ENCODE results near the gene HIVEP3. TPM values are rescaled to one million over a fixed set of nuclear protein-coding genes. Genes with fewer than 3 reads are reported as not detected.

The HIVEP3 gene
- total and polyA plus RNA-seq, 2 of the 13 experiments (the other 11 are each of a cell fraction or from before 2014, with no cell fraction given) = 0.05 TPM; not detected in 1

- FAIRE-seq = no peak
- TF ChIP-seq ZSCAN12 (CRISPR knock-in tag; IDR thresholded peaks at IDR 0.05) (no peak), ASH2L (IDR thresholded peaks at IDR 0.05; ENCODE audit: insufficient read length, low read depth, low read length) (no peak), UBTF (CRISPR knock-in tag; IDR thresholded peaks at IDR 0.05) (no peak), ZNF768 (CRISPR knock-in tag; IDR thresholded peaks at IDR 0.05) (no peak), AKNA (CRISPR knock-in tag; IDR thresholded peaks at IDR 0.05; ENCODE audit: borderline replicate concordance) (no peak), HNRNPL (IDR thresholded peaks at IDR 0.05; ENCODE audit: low read depth, low read length) (no peak), FOXA1 (IDR thresholded peaks at IDR 0.05) (no peak), FOXA1 (CRISPR knock-in tag; IDR thresholded peaks at IDR 0.05) (no peak), SCMH1 (CRISPR knock-in tag; IDR thresholded peaks at IDR 0.05; ENCODE audit: borderline replicate concordance) (no peak), ZBTB38 (CRISPR knock-in tag; IDR thresholded peaks at IDR 0.05) (no peak), EEA1 (CRISPR knock-in tag; IDR thresholded peaks at IDR 0.05; ENCODE audit: borderline replicate concordance) (no peak), ZNF337 (CRISPR knock-in tag; IDR thresholded peaks at IDR 0.05; ENCODE audit: borderline replicate concordance, low read depth) (no peak)
- POLR2A ChIA-PET = no interaction called here
These were observed 173.7 kb downstream of the HIVEP3 start for GRCh38 chr1:41745022-41745421.

More at GRCh38 chr1:41745022-41745421, 173.7 kb downstream of the HIVEP3 start:
- H3K9ac ChIP-seq (ENCODE audit: insufficient read depth, low read depth, low read length) = no peak overlapping the region
- no peak overlapping the region for H3K4me3 ChIP-seq (replicated peaks in 1 of 3; ENCODE audit: insufficient read depth in 1 of 3, low read depth in 2 of 3, low read length in 3 of 3)
- no peak for ATAC-seq
- DNase-seq (ENCODE audit: low spot score) = no peak
- 0% methylated on average over 2 of the region's 2 CpGs for WGBS (ENCODE audit: low lambda C conversion rate)
- H3K79me2 ChIP-seq (ENCODE audit: insufficient read depth, low read length) = no peaks in the 10 kb centered on the region
- BruUV-seq (replicated peaks) = no TSS peak
- H3K4me2 ChIP-seq (ENCODE audit: low read depth, low read length) = no peak overlapping the region
- intact Hi-C loops (cut with micrococcal nuclease; ENCODE audit: unreplicated experiment) (no loop called here), in situ Hi-C loops (cut with HindIII; ENCODE audit: extremely low pct_ligation_motif_present, low pct_unique_long_range_greater_than_20kb) (no loop called here)
- no peak overlapping the region for H3K27ac ChIP-seq (ENCODE audit: extremely low read length, insufficient read depth, low read length)
- no peaks in the 10 kb centered on the region for H4K20me1 ChIP-seq (ENCODE audit: insufficient read depth, low read length)
- no peaks in the 10 kb centered on the region for H3K9me3 ChIP-seq (ENCODE audit: low read length)
- H3K4me1 ChIP-seq (ENCODE audit: insufficient read depth, low read length) = no peaks in the 10 kb centered on the region
- CTCF ChIA-PET (ENCODE audit: low intra/inter-chr PET ratio, low total read pairs) = no interaction called here
- no peaks in the 10 kb centered on the region for H3K36me3 ChIP-seq (replicated peaks in 1 of 2; ENCODE audit: control insufficient read depth in 1 of 2, insufficient read depth in 2 of 2, low read length in 2 of 2)
- H2AFZ ChIP-seq (ENCODE audit: low read length) = no peak overlapping the region
- H3K27me3 ChIP-seq (ENCODE audit: control insufficient read depth in 1 of 2, insufficient read depth in 2 of 2, low read length in 2 of 2) = no peaks in the 10 kb centered on the region

All from HepG2 (cell line).